Endodermal cell (in vitro differentiated cells): ENCODE results near the gene TCF3. TPM values are rescaled to one million over a fixed set of nuclear protein-coding genes. Genes with fewer than 3 reads are reported as not detected.

Experiments
- DNase-seq: peaks from one replicate; pipeline ENCODE4 v3.0.0-alpha.2; 2017
- H3K27ac ChIP-seq: 2 replicates; pipeline ENCODE4 v1.5.1; 2013; ENCODE audit warnings: mild to moderate bottlenecking, low read depth, low read length, moderate library complexity
- H3K27me3 ChIP-seq: 2 replicates; pipeline ENCODE4 v1.6.1; 2013; ENCODE audit warnings: mild to moderate bottlenecking, low read length, moderate library complexity; ENCODE audit not compliant: insufficient read depth, control insufficient read depth, poor library complexity, severe bottlenecking
- H3K36me3 ChIP-seq: 2 replicates; pipeline ENCODE4 v1.7.0; 2013; ENCODE audit warnings: mild to moderate bottlenecking, low read length, moderate library complexity; ENCODE audit not compliant: control insufficient read depth, insufficient read depth
- H3K4me1 ChIP-seq: one replicate; pipeline ENCODE4 v1.7.0; 2013; ENCODE audit warnings: low read length; ENCODE audit not compliant: control insufficient read depth, insufficient read depth
- H3K4me3 ChIP-seq: 2 replicates; pipeline ENCODE4 v1.5.1; 2013; ENCODE audit warnings: mild to moderate bottlenecking, low read length, moderate library complexity
- H3K9ac ChIP-seq: 2 replicates; pipeline ENCODE4 v1.6.1; 2013; ENCODE audit warnings: mild to moderate bottlenecking, low read length, moderate library complexity; ENCODE audit not compliant: poor library complexity, severe bottlenecking; ENCODE audit errors: extremely low read depth
- H3K9me3 ChIP-seq: 2 replicates; pipeline ENCODE4 v1.6.1; 2013; ENCODE audit warnings: mild to moderate bottlenecking, low read length, moderate library complexity; ENCODE audit not compliant: control insufficient read depth
- H3K27ac Mint-ChIP-seq: 2 replicates; pipeline ENCODE4 v1.8.0; 2020; ENCODE audit warnings: mixed read lengths
- H3K27me3 Mint-ChIP-seq: 2 replicates; pipeline ENCODE4 v1.8.0; 2021; ENCODE audit warnings: mild to moderate bottlenecking, mixed read lengths; ENCODE audit not compliant: insufficient read depth
- H3K36me3 Mint-ChIP-seq: 2 replicates; pipeline ENCODE4 v1.8.0; 2020; ENCODE audit warnings: low read depth, mixed read lengths
- H3K4me1 Mint-ChIP-seq: 2 replicates; pipeline ENCODE4 v1.8.0; 2020; ENCODE audit warnings: mixed read lengths
- H3K4me3 Mint-ChIP-seq: 2 replicates; pipeline ENCODE4 v1.8.0; 2020; ENCODE audit warnings: mild to moderate bottlenecking, moderate library complexity, mixed read lengths
- H3K9me3 Mint-ChIP-seq: 2 replicates; pipeline ENCODE4 v1.8.0; 2020; ENCODE audit warnings: mild to moderate bottlenecking, mixed read lengths
- CTCF ChIP-seq: fragments of 200-600 bp; sonication (generic); conservative IDR thresholded peaks from 2 replicates; pipeline ENCODE4 v1.5.0; 2021; ENCODE audit warnings: antibody characterized with exemption, mild to moderate bottlenecking
- WGBS, 2 experiments: methylation state at CpG; one replicate each; pipeline versions ENCODE4 v1.1.5 to v1.1.7; 2013; ENCODE audit warnings: missing lambda C conversion rate in 2 of 2, mixed read lengths in 1 of 2; ENCODE audit not compliant: insufficient coverage in 1 of 2, insufficient read length in 1 of 2; 5-methylcytosine and 5-hydroxymethylcytosine counted together
- total RNA-seq, 2 donors: library from RNA; stranded (reverse); fragmentation: NEBNext Ultra II Directional in 1 of 2; extraction: Animal tissue kit (Norgen Biotek cat#: 25700) in 1 of 2; gene quantifications; 2 replicates in 1 of 2; 3 replicates in 1 of 2; pipeline ENCODE4 v1.2.1, GENCODE V29; 2021

TCF3 gene
- total RNA-seq, 2 donors from 2014 or later, result 233 to 268 TPM

- Histone ChIP-seq H3K36me3 (no peaks in the 10 kb centered on the region), H3K9me3 (no peaks in the 10 kb centered on the region), H3K4me1 (no peaks in the 10 kb centered on the region), H3K9ac (no peak overlapping the region), H3K4me3 (no peak overlapping the region), H3K27ac (no peak overlapping the region), H3K27me3 (no peaks in the 10 kb centered on the region)
- DNase-seq, result no peak
- no peak for TF ChIP-seq CTCF
- Mint-ChIP-seq H3K4me3 (no peak overlapping the region), H3K36me3 (no peaks in the 10 kb centered on the region), H3K4me1 (no peaks in the 10 kb centered on the region), H3K27me3 (peaks cover 11% of the 10 kb centered on the region), H3K9me3 (peaks cover 7% of the 10 kb centered on the region), H3K27ac (no peak overlapping the region)
- WGBS, 2 experiments, result 88 to 89% methylated on average over 23 to 33 of the region's 33 CpGs
These were observed 6.0 kb upstream of the TCF3 start for GRCh38 chr19:1658150-1659083.

- H3K9me3 ChIP-seq, result no peaks in the 10 kb centered on the region
- DNase-seq, result no peak
- H3K9ac ChIP-seq, result no peak overlapping the region
- no peak for TF ChIP-seq CTCF
- Mint-ChIP-seq H3K27ac (no peak overlapping the region), H3K36me3 (no peaks in the 10 kb centered on the region), H3K27me3 (peaks cover 11% of the 10 kb centered on the region), H3K4me1 (no peaks in the 10 kb centered on the region), H3K9me3 (peaks cover 7% of the 10 kb centered on the region), H3K4me3 (no peak overlapping the region)
- H3K27ac ChIP-seq, result no peak overlapping the region
- 88 to 92% methylated on average over 2 to 17 of the region's 17 CpGs for WGBS, 2 experiments
- no peaks in the 10 kb centered on the region for H3K36me3 ChIP-seq
- H3K4me1 ChIP-seq, result no peaks in the 10 kb centered on the region
- H3K4me3 ChIP-seq, result no peak overlapping the region
- no peaks in the 10 kb centered on the region for H3K27me3 ChIP-seq
These were observed 5.3 kb upstream of the TCF3 start for GRCh38 chr19:1657746-1658145.

- no peaks in the 10 kb centered on the region for H3K36me3 ChIP-seq
- H3K27ac ChIP-seq, result no peak overlapping the region
- peaks cover 11% of the 10 kb centered on the region for H3K27me3 Mint-ChIP-seq
- TF ChIP-seq CTCF, result no peak
- H3K4me1 Mint-ChIP-seq, result no peaks in the 10 kb centered on the region
- no peaks in the 10 kb centered on the region for H3K36me3 Mint-ChIP-seq
- DNase-seq, result no peak
- no peak overlapping the region for H3K27ac Mint-ChIP-seq
- H3K9me3 ChIP-seq, result no peaks in the 10 kb centered on the region
- H3K27me3 ChIP-seq, result no peaks in the 10 kb centered on the region
- H3K4me3 Mint-ChIP-seq, result no peak overlapping the region
- WGBS, 2 experiments, result 83 to 92% methylated on average over 4 to 8 of the region's 8 CpGs
- no peak overlapping the region for H3K9ac ChIP-seq
- H3K9me3 Mint-ChIP-seq, result peaks cover 7% of the 10 kb centered on the region
- H3K4me1 ChIP-seq, result no peaks in the 10 kb centered on the region
- H3K4me3 ChIP-seq, result no peak overlapping the region
These were observed 4.6 kb upstream of the TCF3 start for GRCh38 chr19:1656988-1657536.
